Epithelial cell of proximal tubule (primary cell): ENCODE results near the gene TMPRSS7. TPM values are rescaled to one million over a fixed set of nuclear protein-coding genes. Genes with fewer than 3 reads are reported as not detected.

ENCODE experiments used
- DNase-seq: peaks from one replicate; pipeline ENCODE4 v3.0.0-alpha.2; 2011; ENCODE audit warnings: low read depth
- H3K4me3 ChIP-seq: 2 replicates; pipeline ENCODE4 v1.5.1; 2011; ENCODE audit warnings: low read depth, mild to moderate bottlenecking, low read length
- total RNA-seq: library from RNA; depleted of rRNA; stranded (reverse); fragments of >200 nt; gene quantifications from 2 replicates; pipeline ENCODE4 v1.2.3, GENCODE V29; 2015
- TF ChIP-seq, protein P1 (sequence below): conservative IDR thresholded peaks from 2 replicates; pipeline ENCODE4 v1.5.1; 2012; ENCODE audit warnings: low read depth, mild to moderate bottlenecking, low read length

The TMPRSS7 gene
- total RNA-seq, 1 donor from 2014 or later, result not detected

DNA sequence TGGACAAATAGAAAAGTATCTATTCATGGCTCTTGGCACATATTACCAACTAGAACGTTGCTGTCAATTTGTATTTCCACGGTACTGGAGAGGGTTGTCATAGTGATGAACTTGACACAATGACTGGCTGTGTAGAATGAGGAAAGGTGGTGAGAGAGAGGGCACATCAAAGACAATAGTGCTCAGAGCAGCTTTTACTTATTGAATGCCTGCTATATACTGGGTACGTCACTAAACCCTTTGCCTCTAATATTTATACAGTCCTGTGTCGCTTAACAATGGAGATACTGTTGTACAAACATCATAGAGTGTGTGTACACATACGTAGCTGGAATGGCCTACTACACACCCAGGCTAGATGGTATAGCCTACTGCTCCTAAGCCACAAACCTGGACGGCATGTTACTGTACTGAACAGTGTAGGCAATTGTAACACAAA, 8.3 kb downstream of the TMPRSS7 start:
- DNase-seq, result no peak
- H3K4me3 ChIP-seq, result no peak overlapping the region
- TF ChIP-seq, protein P1, sequence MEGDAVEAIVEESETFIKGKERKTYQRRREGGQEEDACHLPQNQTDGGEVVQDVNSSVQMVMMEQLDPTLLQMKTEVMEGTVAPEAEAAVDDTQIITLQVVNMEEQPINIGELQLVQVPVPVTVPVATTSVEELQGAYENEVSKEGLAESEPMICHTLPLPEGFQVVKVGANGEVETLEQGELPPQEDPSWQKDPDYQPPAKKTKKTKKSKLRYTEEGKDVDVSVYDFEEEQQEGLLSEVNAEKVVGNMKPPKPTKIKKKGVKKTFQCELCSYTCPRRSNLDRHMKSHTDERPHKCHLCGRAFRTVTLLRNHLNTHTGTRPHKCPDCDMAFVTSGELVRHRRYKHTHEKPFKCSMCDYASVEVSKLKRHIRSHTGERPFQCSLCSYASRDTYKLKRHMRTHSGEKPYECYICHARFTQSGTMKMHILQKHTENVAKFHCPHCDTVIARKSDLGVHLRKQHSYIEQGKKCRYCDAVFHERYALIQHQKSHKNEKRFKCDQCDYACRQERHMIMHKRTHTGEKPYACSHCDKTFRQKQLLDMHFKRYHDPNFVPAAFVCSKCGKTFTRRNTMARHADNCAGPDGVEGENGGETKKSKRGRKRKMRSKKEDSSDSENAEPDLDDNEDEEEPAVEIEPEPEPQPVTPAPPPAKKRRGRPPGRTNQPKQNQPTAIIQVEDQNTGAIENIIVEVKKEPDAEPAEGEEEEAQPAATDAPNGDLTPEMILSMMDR, result no peak

DNA sequence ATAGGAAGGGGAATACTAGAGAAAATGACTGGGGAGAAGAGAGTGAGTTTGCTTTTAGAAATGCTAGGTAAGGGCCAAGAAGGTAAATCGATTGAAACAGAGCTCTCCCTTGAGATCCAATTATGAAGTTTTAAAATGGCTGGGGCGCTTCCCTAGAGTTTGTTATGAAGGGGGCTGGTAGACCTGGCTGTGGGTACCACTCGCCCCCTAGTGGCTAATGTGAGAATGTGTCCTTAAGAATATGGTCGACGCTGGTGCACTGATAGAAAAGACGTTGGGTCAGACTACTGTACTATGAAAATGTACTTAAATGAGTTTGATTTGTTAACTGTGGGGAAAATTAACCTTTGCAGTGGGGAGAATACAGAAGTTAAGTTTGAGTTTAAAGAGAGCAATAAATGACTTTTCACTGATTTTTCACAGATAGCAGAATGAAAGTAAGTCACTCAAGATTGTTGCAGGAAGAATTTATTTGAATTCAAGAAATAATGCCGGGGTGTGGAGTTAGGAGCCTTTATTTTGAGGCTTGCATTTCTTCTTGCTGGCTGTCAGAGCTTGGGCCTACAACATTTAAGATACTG, 9.2 kb downstream of the TMPRSS7 start:
- peak overlapping the region; percentile 9 for H3K4me3 ChIP-seq
- TF ChIP-seq, protein P1, result peak; percentile 92
- DNase-seq, result no peak

DNA sequence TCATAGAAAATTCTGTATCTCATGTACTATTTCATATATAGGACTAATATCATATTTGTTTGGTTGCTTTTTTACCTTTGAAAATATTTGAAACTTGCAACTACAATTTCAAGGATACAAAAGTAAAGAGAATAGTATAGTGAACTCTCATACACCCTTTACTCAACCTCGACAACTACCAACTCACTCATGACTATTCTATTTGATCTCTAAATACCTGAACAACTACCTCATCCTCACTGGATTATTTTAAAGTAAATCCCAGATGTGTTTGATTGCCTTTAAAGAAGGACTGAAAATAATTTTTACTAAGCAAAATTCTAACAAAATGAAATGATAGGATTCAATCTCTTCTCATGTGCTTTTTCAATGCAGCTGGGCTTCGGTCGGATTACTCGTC, 12.1 kb downstream of the TMPRSS7 start:
- DNase-seq, result no peak

DNA sequence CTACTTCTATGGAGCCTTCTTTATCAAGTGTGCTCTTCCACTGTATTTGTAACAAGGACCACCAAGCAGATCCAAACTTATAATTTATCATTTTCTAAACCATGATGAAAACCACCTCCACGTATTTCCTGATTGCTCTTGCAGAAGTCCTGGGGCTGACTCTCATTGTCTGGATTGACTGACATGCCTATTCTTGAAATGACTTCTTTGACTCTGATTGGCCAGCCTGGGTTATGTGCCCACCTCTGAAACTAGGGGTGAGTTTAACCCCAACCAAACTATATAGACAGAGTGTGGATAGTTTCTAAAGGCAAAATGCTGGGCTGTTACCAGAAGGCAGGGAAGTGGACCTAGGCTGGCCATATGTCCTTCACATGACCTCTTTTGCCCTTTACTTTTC, 12.7 kb downstream of the TMPRSS7 start:
- DNase-seq, result no peak
- TF ChIP-seq, protein P1, result no peak
- H3K4me3 ChIP-seq, result no peak overlapping the region

More for the DNA sequence above, 12.1 kb downstream of the TMPRSS7 start:
- TF ChIP-seq, protein P1, result no peak
- no peak overlapping the region for H3K4me3 ChIP-seq

DNA sequence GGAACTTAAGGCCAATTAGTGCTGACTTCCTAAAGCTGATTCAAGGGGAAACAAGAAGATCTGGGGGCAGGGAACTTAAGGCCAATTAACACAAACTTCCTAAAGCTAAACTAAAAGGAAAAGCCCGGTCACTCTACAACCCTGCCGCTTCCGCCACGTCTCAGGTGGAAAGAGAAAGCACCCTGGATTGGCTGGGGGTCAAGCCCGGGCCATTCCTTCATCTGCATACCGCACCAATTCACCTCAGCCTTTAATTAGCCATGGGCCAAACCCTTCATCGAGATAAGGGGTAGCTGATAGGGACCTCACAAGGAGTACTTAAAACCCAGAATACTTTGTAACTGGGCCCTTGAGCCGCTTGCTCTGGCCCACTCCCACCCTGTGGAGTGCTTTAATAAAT, 14.4 kb downstream of the TMPRSS7 start:
- no peak for DNase-seq
- H3K4me3 ChIP-seq, result no peak overlapping the region
- TF ChIP-seq, protein P1, result no peak

DNA sequence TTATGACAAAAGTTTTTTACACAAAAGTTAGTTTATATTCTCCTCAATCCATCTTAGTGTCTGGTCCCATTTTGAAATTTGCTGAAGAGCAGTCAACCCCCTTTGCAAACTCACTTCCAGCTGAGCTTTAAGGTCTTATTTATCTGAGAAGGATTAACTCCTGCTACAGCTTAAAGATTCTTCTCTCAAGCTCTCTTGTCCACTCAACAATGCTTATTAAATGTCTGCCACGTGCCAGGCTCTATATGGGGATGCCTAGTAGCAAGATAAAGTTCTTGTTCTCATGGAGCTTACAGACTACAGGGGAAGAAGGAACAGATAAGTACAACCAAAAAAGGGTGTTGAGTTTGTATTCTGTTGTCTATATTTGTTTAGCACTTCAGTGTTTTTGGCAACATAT, 18.7 kb downstream of the TMPRSS7 start:
- TF ChIP-seq, protein P1, result no peak
- H3K4me3 ChIP-seq, result no peak overlapping the region
- DNase-seq, result no peak

DNA sequence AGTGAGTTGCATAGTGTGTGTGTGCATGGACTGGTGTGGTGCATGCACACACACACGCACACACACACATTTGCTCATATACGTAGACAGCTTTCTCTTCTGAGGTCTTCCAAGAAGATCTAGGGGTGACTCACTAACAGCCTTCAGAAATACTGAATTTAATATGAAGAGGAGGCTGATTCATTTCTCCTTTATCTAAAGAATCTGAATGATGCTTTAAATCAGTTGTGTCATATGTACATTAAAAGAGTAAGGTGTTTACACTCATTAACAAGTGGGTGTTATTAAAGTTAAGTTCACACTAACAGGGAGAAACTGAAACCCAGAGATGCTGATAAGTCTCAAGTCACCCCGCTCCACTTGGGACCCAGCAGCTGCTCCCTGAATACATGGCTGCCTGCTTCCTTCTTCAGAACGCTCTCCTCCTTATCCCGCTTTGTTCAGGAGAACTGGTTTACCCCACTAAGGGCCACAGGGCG, 22.0 kb downstream of the TMPRSS7 start:
- DNase-seq, result no peak
- H3K4me3 ChIP-seq, result no peak overlapping the region
- TF ChIP-seq, protein P1, result no peak
